Upper lobe of right lung (tissue), 1 donor: ENCODE results near the gene KDM4E. TPM values are rescaled to one million over a fixed set of nuclear protein-coding genes. Genes with fewer than 3 reads are reported as not detected.
A peak's percentile ranks its signal among the peaks of the same experiment; 100 is the strongest.

Source experiments
- ATAC-seq: fragments of 200-7000 bp; cut with Tn5 transposase; one replicate; pipeline ENCODE4 v1.9.1; 2020; ENCODE audit warnings: mild to moderate bottlenecking, moderate library complexity
- DNase-seq: peaks from one replicate; pipeline ENCODE4 v3.0.0-alpha.2; 2020
- H3K27ac ChIP-seq: fragments of 200-600 bp; one replicate; pipeline ENCODE4 v1.8.0; 2022
- H3K27me3 ChIP-seq: fragments of 200-600 bp; one replicate; pipeline ENCODE4 v1.8.0; 2022; ENCODE audit warnings: mild to moderate bottlenecking
- H3K36me3 ChIP-seq: fragments of 200-600 bp; one replicate; pipeline ENCODE4 v1.8.0; 2022
- H3K4me1 ChIP-seq: fragments of 200-600 bp; one replicate; pipeline ENCODE4 v1.8.0; 2022
- H3K4me3 ChIP-seq: fragments of 200-600 bp; one replicate; pipeline ENCODE4 v1.8.0; 2022; ENCODE audit warnings: mild to moderate bottlenecking
- H3K9me3 ChIP-seq: fragments of 200-600 bp; one replicate; pipeline ENCODE4 v1.8.0; 2022
- CTCF ChIP-seq: fragments of 200-600 bp; IDR thresholded peaks from one replicate; pipeline ENCODE4 v1.8.0; 2022; ENCODE audit warnings: antibody characterized with exemption
- intact Hi-C: fragments of 100-400 bp; cut with DNase I; formaldehyde crosslinking; loops from one replicate; pipeline ENCODE4 v1.11.0; 2022
- total RNA-seq: library from RNA; stranded (reverse); fragmentation: NEBNext Ultra II Directional; extraction: Animal tissue kit (Norgen Biotek cat#: 25700); gene quantifications from one replicate; pipeline ENCODE4 v1.2.1, GENCODE V29; 2021
- donor health status: DM: no; HTN: yes; CAD: no; lungs with severe emphysema.

Gene KDM4E
- total RNA-seq, 1 donor from 2014 or later, result not detected

- no peak overlapping the region for H3K27ac ChIP-seq
- DNase-seq, result no peak
- ATAC-seq, result no peak
- no peaks in the 10 kb centered on the region for H3K36me3 ChIP-seq
- no peaks in the 10 kb centered on the region for H3K27me3 ChIP-seq
- no peak overlapping the region for H3K4me3 ChIP-seq
- H3K9me3 ChIP-seq, result no peaks in the 10 kb centered on the region
- no peaks in the 10 kb centered on the region for H3K4me1 ChIP-seq
- TF ChIP-seq CTCF, result no peak
- intact Hi-C loops, result no loop called here
Measured at GRCh38 chr11:95057959-95058358, 32.9 kb downstream of the KDM4E start.

GRCh38 chr11:95058621-95059020 lies 33.6 kb downstream of the KDM4E start:
- no peak overlapping the region for H3K4me3 ChIP-seq
- TF ChIP-seq CTCF, result no peak
- H3K9me3 ChIP-seq, result no peaks in the 10 kb centered on the region
- no peak overlapping the region for H3K27ac ChIP-seq
- ATAC-seq (no peak), DNase-seq (no peak)
- H3K27me3 ChIP-seq, result no peaks in the 10 kb centered on the region
- H3K4me1 ChIP-seq, result no peaks in the 10 kb centered on the region
- intact Hi-C loops, result no loop called here
- H3K36me3 ChIP-seq, result no peaks in the 10 kb centered on the region

- DNase-seq, result no peak
- Histone ChIP-seq H3K27ac (no peak overlapping the region), H3K9me3 (no peaks in the 10 kb centered on the region)
Measured at GRCh38 chr11:95059046-95059445, 34.0 kb downstream of the KDM4E start.

GRCh38 chr11:95065336-95065735 lies 40.3 kb downstream of the KDM4E start:
- H3K4me3 ChIP-seq, result no peak overlapping the region
- peaks cover 19% of the 10 kb centered on the region for H3K4me1 ChIP-seq
- H3K27me3 ChIP-seq, result no peaks in the 10 kb centered on the region
- no peak for TF ChIP-seq CTCF
- no peak overlapping the region for H3K27ac ChIP-seq
- DNase-seq, result no peak
- intact Hi-C loops, result no loop called here
- H3K9me3 ChIP-seq, result no peaks in the 10 kb centered on the region
- ATAC-seq, result no peak
- H3K36me3 ChIP-seq, result no peaks in the 10 kb centered on the region

More at GRCh38 chr11:95059046-95059445, 34.0 kb downstream of the KDM4E start:
- H3K27me3 ChIP-seq, result no peaks in the 10 kb centered on the region
- no peak overlapping the region for H3K4me3 ChIP-seq
- intact Hi-C loops, result no loop called here
- H3K36me3 ChIP-seq, result no peaks in the 10 kb centered on the region
- no peaks in the 10 kb centered on the region for H3K4me1 ChIP-seq
- no peak for ATAC-seq
- no peak for TF ChIP-seq CTCF

DNA sequence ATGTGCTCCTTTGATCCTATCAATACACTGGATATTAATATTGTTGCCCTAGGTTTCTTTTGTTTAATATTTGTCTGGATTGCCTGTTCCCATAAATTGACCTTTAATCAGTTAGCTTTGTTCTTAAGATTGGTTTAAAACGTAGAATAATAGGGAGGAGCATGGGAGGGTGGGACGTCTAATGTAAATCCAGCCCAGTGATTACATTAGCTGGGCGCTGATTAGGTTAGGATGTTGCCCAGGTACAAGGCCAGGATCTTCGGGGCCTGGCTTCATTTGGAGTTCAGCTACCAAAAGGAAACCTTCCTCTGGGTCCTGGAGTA lies 41.6 kb downstream of the KDM4E start, which contains the start of gene SRSF8:
Gene SRSF8 (plus strand): TSS at position 204 of the 323 bp plus-strand sequence. CDS start 308 bp downstream, outside the sequence.
- intact Hi-C loops, result no loop called here
- H3K27me3 ChIP-seq, result no peaks in the 10 kb centered on the region
- no peaks in the 10 kb centered on the region for H3K9me3 ChIP-seq
- TF ChIP-seq CTCF, result no peak
- ATAC-seq (no peak), DNase-seq (no peak)
- H3K4me3 ChIP-seq, result peak within 1 kb of the TSS; percentile 80
- peaks cover 22% of the 10 kb centered on the region for H3K4me1 ChIP-seq
- peak within 1 kb of the TSS; percentile 96 for H3K27ac ChIP-seq
- no peaks in the 10 kb centered on the region for H3K36me3 ChIP-seq
